Cardiac muscle cell (in vitro differentiated cells and primary cell): ENCODE measurements around the gene ECI1. TPM values are rescaled to one million over a fixed set of nuclear protein-coding genes. Genes with fewer than 3 reads are reported as not detected.

ENCODE experiments used
- DNase-seq, 2 donors: peaks; one replicate each; pipeline versions ENCODE4 v3.0.0 to v3.0.0-alpha.2; 2010 to 2017; ENCODE audit warnings: low read depth in 1 of 2, low spot score in 1 of 2
- H3K27ac ChIP-seq: fragments of 200-600 bp; sonication (generic); 2 replicates; pipeline ENCODE4 v1.5.1; 2016
- H3K27me3 ChIP-seq: fragments of 200-600 bp; sonication (generic); 2 replicates; pipeline ENCODE4 v1.6.0; 2016; ENCODE audit warnings: control low read depth
- H3K36me3 ChIP-seq: fragments of 200-600 bp; sonication (generic); 2 replicates; pipeline ENCODE4 v1.5.1; 2016; ENCODE audit warnings: control low read depth
- H3K4me1 ChIP-seq: fragments of 200-600 bp; sonication (generic); 2 replicates; pipeline ENCODE4 v1.8.1; 2017; ENCODE audit warnings: low read depth, mild to moderate bottlenecking, mixed run types
- H3K4me3 ChIP-seq: fragments of 200-600 bp; sonication (generic); 2 replicates; pipeline ENCODE4 v1.5.1; 2016; ENCODE audit warnings: mild to moderate bottlenecking
- H3K9me3 ChIP-seq: fragments of 200-600 bp; sonication (generic); 2 replicates; pipeline ENCODE4 v1.5.1; 2017; ENCODE audit warnings: low read depth, mild to moderate bottlenecking, control low read depth
- polyA plus RNA-seq: library from polyadenylated mRNA; unstranded; fragments of >200 nt; fragmentation: Nextera tagmentation; extraction: Ambion mirVana; gene quantifications from 2 replicates; pipeline ENCODE4 v1.2.1, GENCODE V29; 2016
- total RNA-seq: library from RNA; depleted of rRNA; stranded (reverse); fragments of >200 nt; gene quantifications from 2 replicates; pipeline ENCODE4 v1.2.3, GENCODE V29; 2016
- TF ChIP-seq, protein P1 (sequence below): IDR thresholded peaks from 2 replicates; pipeline ENCODE4 v1.5.1; 2012; ENCODE audit warnings: low read depth, mild to moderate bottlenecking, low read length

The ECI1 gene
- total and polyA plus RNA-seq, 2 experiments from 2014 or later, result 137 to 343 TPM

DNA sequence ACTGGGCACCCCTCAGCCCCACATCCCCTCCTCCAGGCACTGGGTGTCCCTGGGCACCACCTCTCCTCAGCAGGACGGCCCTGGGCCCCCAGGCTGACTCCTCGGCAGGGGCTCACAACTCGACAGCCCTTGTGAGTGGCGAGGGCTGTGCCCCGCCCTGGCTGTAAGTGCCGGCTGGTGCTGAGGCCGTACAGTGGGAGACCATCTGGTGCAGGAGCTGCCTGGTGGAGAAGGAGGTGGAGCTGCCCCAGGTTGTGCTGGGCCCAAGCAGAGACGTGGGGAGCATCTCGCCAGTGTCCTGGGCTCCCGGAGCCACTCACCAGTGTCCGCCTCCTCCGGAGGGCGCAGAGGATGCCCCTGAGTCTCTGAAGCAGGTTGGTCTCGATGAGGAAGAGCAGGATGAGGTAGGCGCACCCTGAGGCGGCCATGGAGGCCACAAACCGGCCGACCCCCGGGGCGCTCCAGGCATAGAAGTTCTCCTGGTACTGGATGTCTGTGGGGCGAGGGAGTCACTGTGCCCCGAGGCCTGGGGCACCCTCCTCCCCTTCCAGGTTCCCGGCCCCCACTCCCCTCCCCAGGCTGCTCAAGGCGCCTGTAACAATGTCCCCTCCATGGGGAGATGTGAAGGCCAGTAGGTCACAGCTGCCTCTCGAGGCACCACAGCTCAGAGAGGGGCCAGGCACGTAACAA, 31.6 kb upstream of the ECI1 start:
- Histone ChIP-seq H3K36me3 (no peaks in the 10 kb centered on the region), H3K27me3 (no peaks in the 10 kb centered on the region), H3K27ac (no peak overlapping the region), H3K9me3 (no peaks in the 10 kb centered on the region), H3K4me1 (no peaks in the 10 kb centered on the region), H3K4me3 (no peak overlapping the region)
- no peak for DNase-seq
- TF ChIP-seq, protein P1, sequence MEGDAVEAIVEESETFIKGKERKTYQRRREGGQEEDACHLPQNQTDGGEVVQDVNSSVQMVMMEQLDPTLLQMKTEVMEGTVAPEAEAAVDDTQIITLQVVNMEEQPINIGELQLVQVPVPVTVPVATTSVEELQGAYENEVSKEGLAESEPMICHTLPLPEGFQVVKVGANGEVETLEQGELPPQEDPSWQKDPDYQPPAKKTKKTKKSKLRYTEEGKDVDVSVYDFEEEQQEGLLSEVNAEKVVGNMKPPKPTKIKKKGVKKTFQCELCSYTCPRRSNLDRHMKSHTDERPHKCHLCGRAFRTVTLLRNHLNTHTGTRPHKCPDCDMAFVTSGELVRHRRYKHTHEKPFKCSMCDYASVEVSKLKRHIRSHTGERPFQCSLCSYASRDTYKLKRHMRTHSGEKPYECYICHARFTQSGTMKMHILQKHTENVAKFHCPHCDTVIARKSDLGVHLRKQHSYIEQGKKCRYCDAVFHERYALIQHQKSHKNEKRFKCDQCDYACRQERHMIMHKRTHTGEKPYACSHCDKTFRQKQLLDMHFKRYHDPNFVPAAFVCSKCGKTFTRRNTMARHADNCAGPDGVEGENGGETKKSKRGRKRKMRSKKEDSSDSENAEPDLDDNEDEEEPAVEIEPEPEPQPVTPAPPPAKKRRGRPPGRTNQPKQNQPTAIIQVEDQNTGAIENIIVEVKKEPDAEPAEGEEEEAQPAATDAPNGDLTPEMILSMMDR, result no peak

DNA sequence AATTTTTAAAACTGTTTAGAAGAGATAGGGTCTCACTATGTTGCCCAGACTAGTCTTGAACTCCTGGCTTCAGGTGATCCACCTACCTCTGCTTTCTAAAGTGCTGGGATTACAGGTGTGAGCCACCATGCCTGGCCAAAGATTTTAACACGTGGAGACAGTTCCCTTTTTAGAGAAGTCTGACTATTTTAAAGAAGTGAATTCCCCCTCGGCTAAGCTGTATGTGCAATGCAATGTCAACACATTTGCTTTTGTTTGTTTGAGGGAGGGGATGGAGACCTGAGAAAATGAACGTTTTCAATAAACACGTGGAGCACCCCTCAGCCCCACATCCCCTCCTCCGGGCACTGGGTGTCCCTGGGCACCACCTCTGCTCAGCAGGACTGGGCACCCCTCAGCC, 30.9 kb upstream of the ECI1 start:
- no peaks in the 10 kb centered on the region for H3K4me1 ChIP-seq
- H3K4me3 ChIP-seq, result no peak overlapping the region
- no peak overlapping the region for H3K27ac ChIP-seq
- H3K36me3 ChIP-seq, result no peaks in the 10 kb centered on the region
- TF ChIP-seq, protein P1, result no peak
- H3K27me3 ChIP-seq, result no peaks in the 10 kb centered on the region
- no peak for DNase-seq
- H3K9me3 ChIP-seq, result no peaks in the 10 kb centered on the region

DNA sequence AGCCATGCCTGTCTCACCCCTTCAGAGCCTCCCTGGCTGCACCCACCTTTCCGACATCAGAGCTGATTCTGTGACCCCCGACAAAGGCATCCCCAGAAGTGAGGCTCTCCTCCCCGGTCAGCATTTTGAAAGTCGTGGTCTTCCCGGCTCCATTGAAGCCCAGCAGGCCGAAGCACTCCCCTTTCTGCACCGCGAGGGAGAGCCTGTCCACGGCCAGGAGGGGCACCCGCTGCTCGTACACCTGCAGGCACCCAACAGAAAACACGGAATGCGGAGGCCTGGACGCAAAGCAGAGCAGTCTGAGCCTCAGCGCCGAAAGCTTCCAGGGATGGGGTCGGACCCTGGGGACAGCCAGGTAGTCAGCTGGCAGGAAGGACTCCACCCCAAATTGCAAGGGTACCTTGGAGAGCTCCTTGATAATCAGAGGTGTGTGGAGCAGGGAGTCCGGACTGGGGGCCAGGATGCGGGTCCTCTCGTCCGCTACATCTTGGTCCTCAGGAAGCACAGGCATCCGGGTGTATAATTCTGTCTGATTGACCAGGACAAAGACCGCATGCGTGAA, 29.7 kb upstream of the ECI1 start:
- Histone ChIP-seq H3K4me1 (no peaks in the 10 kb centered on the region), H3K27me3 (no peaks in the 10 kb centered on the region), H3K4me3 (no peak overlapping the region), H3K36me3 (no peaks in the 10 kb centered on the region), H3K9me3 (no peaks in the 10 kb centered on the region), H3K27ac (no peak overlapping the region)
- TF ChIP-seq, protein P1, result no peak
- DNase-seq, result no peak

DNA sequence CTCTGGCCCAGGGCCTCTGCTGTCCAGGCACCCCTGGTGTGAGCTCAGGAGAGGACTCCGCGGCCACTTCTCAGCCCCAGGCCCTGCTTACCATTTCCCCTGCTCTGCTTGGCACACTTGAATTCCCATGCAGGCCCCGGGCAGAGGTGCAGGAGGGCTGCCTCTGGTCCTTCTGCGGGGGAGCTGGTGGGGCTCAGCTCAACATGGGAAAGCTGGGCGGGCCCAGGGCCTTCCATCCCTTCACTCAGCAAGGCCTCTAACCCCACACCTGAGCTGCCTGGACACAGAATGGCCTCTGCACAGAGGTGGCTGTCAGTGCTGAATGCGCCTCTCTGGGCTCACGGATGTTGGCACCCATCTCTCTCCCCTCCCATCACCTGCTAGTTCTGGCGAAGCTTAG, 29.1 kb upstream of the ECI1 start:
- no peaks in the 10 kb centered on the region for H3K27me3 ChIP-seq
- H3K9me3 ChIP-seq, result no peaks in the 10 kb centered on the region
- H3K4me1 ChIP-seq, result no peaks in the 10 kb centered on the region
- no peak overlapping the region for H3K27ac ChIP-seq
- DNase-seq, result no peak
- H3K4me3 ChIP-seq, result no peak overlapping the region
- TF ChIP-seq, protein P1, result no peak
- H3K36me3 ChIP-seq, result no peaks in the 10 kb centered on the region

DNA sequence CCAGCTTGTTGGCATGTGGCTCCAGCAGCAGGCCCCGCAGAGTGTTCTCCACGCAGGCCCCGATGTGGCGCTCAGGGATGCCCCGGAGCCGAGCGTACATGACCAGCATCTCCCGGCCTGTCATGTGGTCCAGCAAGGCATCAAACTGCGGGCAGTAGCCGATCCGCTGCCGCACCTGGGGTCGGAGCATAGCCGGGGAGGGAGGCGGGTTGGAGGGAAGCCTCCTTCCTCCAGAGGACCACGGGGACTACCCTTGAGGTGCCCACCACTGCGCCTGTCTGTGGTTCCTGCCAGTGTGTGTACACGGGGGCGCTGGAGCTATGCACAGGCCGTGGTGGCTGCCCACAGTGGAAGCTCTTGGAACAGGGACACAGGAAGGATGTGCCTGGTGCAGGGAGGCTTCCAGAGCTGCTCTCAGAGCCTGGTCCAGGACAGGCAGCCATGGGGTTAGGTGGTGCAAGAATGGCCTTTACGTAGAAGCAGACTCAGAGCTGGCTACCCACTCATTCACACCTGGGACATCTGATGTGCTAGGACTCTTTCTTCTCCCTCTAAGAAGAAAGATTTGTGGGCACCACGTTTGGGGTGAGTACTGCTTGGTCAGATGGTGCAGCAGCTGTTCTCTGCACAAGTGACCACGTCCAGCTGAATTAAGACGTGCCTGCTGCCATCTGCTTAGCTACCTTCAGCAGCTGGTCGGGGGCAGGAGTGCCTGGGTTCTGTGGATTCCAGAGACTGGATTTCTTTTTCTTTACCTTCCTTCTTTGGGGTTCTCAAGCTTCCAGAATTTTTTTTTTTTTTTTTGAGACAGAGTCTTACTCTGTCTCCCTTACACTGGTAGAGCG, 27.8 kb upstream of the ECI1 start:
- no peak for DNase-seq
- H3K4me1 ChIP-seq, result no peaks in the 10 kb centered on the region

More for the DNA sequence above, 27.8 kb upstream of the ECI1 start:
- Histone ChIP-seq H3K27ac (no peak overlapping the region), H3K4me3 (no peak overlapping the region), H3K27me3 (no peaks in the 10 kb centered on the region), H3K9me3 (no peaks in the 10 kb centered on the region), H3K36me3 (no peaks in the 10 kb centered on the region)
- TF ChIP-seq, protein P1, result no peak
